Astrocyte (in vitro differentiated cells and primary cell): Measurements from ENCODE around the gene TAB3.

ENCODE experiments used
- CTCF ChIP-seq: IDR thresholded peaks from 2 replicates; pipeline ENCODE4 v1.5.1; 2011; ENCODE audit warnings: low read depth, mild to moderate bottlenecking, inconsistent platforms, low read length, moderate library complexity; ENCODE audit not compliant: insufficient read depth
- EZH2 ChIP-seq: IDR thresholded peaks from 2 replicates; pipeline ENCODE4 v1.6.1; 2012; ENCODE audit warnings: mild to moderate bottlenecking, low read length, inconsistent platforms; ENCODE audit not compliant: insufficient read depth

- TF ChIP-seq CTCF (no peak), EZH2 (no peak)
Measured at GRCh38 chrX:30865612-30866011, 23.4 kb downstream of the TAB3 start.
